HG03039 (cell line): ENCODE data around the gene MYCBP.

Experiments
- ATAC-seq: cut with Tn5 transposase; IDR thresholded peaks from one replicate; pipeline ENCODE4 v1.9.1; 2021; ENCODE audit warnings: mild to moderate bottlenecking, moderate library complexity; ENCODE audit not compliant: unreplicated experiment

Gene MYCBP

GRCh38 chr1:38826886-38827285 is 46.3 kb downstream of the MYCBP start:
- no peak for ATAC-seq

DNA sequence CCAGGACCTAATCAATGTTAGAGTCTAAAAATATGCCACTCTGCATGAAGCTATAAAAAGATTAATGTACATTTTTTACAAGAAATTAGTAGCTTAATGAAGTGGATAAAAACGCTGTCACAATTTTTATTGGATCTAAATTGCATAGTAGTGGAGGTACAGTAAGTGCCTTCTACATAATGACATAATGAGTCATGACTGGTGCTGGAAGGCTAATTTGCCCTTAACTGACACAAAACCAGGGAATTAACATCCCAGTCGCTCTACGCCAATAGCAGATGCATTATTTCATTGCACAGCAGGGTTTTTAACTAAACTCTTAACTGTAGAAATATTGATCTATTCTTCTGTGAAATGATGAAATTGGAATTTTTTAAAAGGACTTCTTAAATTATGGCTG is 46.9 kb downstream of the MYCBP start:
- ATAC-seq = no peak

- ATAC-seq = no peak
Observed at GRCh38 chr1:38820860-38821259, 52.3 kb downstream of the MYCBP start.

- ATAC-seq = no peak
Observed at GRCh38 chr1:38819516-38819915, 53.6 kb downstream of the MYCBP start.

DNA sequence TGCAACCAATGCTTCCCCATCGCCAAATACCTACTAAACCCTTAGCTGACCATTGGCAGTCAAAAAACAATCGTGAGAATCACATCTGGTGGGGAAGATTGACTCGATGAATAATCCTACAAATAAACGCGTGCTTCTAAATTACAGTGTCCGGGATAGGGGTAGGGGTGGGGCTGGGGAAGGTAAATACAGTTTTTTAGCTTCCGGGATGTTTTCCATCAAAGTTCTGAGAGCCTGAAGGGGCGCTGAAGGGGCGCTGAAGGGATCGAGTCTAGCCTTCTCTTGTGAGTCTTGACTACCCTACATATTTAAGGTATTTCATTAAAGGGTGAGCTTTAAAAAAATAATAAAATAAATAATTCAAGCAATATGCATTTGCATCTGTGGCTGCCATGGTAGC is 54.1 kb downstream of the MYCBP start:
- no peak for ATAC-seq

DNA sequence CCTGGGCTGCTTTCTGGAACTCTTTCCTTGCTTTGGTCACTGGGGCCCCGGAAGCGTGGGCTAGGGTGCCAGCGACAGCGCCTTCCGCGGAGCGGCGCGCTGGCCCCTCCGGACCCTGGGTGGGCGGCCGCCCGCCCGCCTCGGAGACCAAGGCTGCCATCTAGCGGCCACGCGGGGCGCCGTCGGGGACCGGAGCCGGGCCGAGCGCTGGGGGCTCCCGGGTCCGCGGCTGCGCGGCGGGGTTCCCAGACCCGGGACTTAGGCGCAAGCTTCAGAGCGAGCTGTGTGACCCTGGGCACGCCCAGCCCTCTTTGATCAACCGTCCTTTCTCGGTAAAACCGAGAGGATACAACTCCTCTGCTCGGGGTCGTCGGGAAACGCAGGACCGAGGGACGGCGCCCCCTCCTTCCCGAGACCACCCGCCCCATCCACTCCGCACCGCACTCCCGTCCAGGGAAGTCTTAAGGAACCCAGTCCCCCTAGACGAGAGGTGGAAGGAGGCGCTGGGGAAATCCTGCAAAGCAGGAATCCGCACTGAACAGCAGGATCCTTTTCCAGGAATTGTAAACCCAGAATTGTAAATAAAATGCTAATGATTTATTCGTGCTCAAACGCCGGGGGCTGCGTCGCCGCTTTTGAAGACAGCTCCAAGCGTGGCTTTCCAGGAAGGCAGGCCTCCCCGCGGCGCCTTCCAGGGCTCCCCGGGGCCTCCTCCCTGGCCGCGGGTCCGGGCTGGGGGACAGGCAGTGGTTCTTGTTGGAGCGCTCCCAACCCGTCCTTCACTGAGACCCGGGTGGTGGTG is 54.8 kb downstream of the MYCBP start:
- ATAC-seq = no peak

GRCh38 chr1:38817267-38818174 is 55.6 kb downstream of the MYCBP start:
- ATAC-seq = no peak

DNA sequence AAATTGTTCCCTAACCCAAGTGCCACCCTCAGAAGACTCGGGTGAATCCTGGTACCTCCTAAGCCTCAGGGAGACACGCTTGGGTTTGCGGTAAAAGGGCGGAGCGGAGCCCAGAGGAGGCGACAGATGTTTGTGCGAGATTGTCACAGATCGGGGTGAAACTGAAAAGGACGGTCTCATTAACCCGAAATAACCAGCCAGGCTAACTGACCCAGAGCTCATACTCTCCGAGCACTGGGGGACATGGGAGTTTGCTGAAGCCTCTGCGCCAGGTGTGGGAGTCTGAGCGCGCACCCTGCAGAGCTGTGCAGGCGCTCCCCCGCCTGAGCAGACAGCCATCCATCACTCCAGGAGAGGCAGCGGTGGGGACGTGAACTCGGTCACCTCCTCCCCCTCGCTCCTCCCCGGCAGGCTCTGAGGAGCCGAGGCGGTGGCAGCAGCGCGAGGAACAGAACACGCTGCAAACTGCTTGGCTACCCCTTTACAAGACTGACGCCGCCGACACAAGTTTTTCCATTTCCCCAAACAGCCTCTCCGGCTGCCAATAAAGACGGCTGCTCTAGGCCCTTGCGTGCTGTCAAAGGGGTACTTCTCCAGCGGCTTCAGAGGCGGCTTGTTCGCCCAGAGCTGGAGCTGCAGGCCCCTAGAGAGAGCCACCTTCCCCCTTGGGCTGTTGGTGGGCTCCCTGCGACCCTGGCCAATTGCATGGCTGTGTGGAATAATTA is 57.1 kb downstream of the MYCBP start:
- peak; percentile 71 for ATAC-seq

DNA sequence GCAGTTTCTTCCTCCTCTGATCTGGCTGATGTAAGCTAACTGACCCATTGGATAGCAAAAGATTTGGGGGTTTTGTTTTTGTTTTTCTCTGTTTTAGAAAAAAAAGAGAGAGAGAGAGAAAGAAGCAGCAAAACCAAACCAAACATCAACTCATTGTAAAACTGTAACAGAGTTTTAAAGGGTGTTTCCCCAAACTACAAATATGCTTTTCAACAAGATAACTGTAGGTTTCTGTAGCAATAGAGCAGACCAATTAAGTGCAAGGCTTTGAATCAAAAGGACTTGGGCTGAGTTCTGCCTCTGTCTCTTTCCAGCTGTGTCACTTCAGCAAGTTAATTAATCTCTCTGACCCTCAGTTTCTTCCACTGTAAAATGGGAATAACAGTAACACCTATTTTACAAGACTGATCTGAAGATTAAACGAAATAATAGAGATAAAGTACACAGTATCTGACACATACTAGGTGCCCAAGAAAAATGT is 58.1 kb downstream of the MYCBP start:
- ATAC-seq = no peak

- no peak for ATAC-seq
Observed at GRCh38 chr1:38814444-38814983, 58.6 kb downstream of the MYCBP start.

DNA sequence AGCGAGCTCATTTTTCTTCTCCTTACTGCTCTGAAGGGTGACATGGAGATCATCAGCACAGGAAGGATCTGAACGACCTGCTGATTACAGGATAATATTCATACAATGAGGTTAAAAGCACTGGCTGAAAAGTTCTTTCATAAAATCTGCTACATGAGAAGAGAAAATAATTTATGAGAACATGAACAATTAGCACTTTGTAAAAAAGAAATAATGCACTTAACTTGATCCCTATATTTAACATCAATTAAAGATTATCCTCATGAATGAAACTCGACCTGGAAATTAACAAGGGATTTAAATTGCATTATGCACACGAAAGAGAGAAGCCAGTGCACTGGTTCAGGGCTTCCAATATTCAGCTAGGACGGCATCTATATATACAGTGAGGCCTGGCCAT is 60.2 kb downstream of the MYCBP start:
- no peak for ATAC-seq
